GM12874 (cell line): ENCODE data around the gene PYCR2.

Source experiments
- TF ChIP-seq, protein P1 (sequence below): IDR thresholded peaks from 2 replicates; pipeline ENCODE4 v1.5.1; 2011; ENCODE audit warnings: low read depth, mild to moderate bottlenecking, control low read depth, low read length, moderate library complexity; ENCODE audit not compliant: insufficient read depth

PYCR2 gene

DNA sequence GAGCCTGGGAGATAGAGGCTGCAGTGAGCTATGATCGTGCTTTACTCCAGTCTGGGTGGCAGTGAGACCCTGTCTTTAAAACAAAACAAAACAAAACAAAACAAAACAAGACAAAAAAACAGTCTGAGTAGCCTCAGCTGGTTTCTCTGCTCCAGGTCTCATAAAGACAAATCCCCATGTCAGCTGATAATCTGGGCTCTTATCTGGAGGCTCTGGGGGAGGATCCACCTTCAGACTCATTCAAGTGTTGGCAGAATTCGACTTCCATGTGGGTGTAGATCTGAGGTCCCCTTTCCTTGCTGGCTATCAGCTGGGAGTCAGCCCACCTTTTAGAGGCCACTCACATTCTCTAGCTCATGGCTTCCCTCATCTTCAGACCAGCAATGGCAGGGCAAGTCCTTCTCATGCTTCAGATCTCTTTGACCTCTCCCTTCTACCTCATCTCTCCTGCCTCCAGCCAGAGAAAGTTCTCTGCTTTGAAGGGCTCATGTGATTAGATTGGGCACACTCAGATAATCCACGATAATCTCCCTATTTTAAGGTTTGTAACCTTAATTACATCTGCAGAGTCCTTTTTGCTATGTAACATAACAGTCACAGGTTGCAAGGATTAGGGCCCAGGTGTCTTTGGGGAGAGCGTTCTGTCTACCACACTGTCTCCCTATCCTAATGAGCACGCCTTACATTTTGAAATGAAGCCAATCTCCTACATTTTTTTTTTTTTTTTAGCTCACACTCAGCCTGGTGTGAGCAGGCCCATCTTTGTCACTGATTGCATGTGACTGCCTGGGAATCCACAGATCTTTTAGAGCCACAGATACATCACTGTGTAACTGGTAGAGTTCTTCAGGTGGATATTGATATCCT, 7.5 kb upstream of the PYCR2 start:
- TF ChIP-seq, protein P1, sequence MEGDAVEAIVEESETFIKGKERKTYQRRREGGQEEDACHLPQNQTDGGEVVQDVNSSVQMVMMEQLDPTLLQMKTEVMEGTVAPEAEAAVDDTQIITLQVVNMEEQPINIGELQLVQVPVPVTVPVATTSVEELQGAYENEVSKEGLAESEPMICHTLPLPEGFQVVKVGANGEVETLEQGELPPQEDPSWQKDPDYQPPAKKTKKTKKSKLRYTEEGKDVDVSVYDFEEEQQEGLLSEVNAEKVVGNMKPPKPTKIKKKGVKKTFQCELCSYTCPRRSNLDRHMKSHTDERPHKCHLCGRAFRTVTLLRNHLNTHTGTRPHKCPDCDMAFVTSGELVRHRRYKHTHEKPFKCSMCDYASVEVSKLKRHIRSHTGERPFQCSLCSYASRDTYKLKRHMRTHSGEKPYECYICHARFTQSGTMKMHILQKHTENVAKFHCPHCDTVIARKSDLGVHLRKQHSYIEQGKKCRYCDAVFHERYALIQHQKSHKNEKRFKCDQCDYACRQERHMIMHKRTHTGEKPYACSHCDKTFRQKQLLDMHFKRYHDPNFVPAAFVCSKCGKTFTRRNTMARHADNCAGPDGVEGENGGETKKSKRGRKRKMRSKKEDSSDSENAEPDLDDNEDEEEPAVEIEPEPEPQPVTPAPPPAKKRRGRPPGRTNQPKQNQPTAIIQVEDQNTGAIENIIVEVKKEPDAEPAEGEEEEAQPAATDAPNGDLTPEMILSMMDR, result no peak

DNA sequence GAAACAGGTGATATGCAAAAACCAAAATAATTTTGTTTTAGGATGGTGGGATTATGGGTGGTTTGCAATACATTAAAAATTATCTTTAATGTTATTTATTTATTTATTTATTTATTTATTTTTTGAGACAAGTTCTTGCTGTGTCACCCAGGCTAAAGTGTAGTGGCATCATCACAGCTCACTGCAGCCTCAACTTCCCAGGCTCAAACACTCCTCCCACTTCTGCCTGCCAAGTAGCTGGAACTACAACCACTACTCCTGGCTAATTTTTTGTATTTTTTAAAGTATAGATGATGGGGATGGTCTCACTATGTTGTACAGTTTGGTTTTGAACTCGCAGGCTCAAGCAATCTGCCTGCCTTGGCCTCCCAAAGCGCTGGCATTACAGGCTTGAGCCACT, 6.5 kb upstream of the PYCR2 start:
- TF ChIP-seq, protein P1, result no peak

DNA sequence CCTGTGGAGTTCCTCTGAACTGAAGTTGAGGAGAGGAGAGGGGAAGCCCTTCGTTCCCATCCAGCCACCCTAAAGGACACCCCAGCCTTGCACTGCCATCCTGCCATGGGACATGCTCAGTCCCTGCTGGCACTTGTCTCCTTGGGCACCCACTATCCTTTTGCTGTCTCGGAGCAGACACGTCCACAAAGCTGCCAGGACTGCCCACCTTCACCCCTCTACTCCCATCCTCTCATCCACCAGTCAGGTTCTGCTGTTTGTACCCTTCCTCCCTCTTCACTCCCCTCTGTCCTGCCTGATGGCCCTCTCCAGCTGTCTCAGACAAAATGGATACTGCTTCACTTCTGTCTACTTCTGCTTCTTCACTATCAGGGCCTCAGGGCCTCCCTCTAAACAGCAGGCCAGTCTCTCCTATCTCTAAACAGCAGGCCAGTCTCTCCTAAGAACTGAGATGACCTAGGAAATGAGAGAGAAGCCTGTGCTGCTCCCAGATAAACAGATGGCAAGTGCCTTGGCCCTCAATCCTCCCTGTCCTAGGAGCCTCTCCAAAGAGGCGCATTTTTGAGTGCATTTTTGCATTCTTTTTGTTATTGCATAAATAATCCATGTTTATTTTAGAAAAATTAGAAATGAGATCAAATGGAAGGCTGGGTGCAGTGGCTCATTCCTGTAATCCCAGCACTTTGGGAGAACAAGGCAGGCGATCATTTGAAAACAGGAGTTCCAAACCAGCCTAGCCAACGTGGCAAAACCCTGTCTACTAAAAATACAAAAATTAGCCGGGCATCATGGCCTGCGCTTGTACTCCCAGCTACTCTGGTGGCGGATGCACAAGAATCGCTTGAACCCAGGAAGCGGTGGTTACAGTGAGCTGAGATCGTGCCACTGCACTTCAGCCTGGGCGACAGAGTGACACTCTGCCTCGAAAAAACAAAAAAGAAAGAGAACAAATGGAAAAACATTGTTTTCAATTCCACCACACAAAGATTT, 4.4 kb upstream of the PYCR2 start:
- TF ChIP-seq, protein P1, result no peak

DNA sequence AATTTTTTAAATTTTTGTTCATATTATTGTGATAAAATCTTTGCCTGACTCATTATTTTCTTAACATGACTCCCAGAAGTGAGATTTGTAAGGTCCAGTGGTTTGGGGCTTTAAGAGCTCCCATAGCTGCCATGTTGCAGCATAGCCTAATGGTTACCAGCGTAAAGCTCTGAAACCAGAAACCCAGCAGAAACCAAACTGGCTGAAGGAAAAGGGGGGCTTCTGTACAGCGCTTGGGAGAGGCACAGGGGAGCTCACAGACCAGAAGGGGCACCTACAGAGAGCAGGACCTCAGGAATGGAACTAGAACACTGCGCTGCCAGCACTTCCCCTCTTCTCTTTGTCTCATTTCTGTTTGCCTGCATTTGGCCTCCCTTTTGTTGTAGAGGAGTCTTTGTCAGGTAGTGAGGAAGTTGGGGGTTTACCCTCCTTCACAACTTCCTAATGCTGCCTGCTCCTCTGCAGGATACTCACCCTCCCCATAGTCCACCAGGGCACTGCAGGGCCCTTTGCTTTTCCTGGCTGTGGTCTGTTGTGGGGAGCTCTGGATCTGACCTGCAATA, 2.6 kb upstream of the PYCR2 start:
- TF ChIP-seq, protein P1, result no peak

DNA sequence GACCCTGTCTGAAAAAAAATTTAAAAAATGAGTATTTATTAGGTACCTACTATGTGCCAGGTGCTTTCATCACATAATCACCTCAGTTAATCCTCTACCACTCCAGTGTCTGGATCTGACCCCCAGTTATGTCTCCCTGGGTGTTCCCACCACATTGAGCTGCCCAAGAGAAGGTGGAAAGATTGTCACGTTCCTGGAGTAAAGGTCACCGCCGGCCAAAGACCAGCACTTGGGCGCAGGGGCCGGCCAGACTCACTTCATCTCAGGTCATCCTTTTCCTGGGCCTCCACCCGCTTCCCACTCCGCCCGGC, 714 bp downstream of the PYCR2 start:
- TF ChIP-seq, protein P1, result no peak

DNA sequence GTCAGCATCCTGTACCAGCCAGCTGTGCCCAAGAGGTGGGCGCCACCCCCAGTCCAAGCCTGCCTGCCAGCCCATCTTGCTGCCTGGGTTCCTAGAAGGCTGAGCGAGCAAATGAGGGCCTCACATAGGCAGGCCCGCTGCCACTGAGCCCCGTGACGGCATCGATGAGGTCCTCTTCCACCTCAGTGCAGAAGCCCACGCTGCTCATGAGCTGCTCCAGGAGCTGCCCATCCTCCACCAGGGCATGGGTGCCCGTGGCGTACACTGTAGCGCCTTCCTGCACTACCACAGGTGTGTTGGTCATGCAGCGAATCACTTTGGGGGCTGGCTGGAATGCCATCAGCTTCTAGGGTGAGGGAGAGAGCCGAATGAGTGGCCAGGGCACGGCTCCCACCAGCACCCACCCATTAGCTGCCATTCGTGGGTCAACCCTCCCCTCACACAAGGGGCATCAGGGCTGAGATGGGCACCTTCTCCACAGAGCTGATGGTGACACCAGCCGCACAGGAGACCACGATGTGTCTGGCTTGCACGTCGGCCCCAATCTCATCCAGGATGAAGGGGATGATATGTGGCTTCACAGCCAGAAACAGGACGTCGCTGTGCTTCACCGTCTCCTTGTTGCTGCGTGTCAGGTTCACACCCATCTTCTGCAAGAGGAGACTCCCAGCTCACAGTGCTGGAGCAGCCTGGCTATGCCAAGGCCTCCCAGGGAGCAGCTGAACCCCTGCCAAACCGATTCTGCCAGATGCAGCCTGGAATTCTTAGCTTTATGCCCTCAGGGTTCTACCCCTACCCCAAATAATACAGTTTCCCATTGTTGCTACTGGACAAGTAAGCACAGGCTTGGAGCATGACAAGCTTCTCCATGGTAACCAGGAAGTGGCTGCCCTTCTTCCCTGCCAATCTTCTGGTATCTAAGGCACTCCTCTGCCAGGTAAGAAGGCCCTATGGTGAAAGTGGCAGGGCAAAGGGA, 2.0 kb downstream of the PYCR2 start:
- TF ChIP-seq, protein P1, result no peak
